ENCODE measurements around the gene ARMC6. TPM values are rescaled to one million over a fixed set of nuclear protein-coding genes. Genes with fewer than 3 reads are reported as not detected.

The ARMC6 gene
- total RNA-seq (2014; rRNA removed; shearing (Covaris generic)) = 30.6 and 33.5 TPM in 2 replicates
- 46.4 and 49.6 TPM in 2 replicates for polyA plus RNA-seq (2015; cell fraction: cytosol; rRNA removed)
- polyA plus RNA-seq (2015; cell fraction: nucleus; rRNA removed) = 35.4 and 44.6 TPM in 2 replicates

DNA sequence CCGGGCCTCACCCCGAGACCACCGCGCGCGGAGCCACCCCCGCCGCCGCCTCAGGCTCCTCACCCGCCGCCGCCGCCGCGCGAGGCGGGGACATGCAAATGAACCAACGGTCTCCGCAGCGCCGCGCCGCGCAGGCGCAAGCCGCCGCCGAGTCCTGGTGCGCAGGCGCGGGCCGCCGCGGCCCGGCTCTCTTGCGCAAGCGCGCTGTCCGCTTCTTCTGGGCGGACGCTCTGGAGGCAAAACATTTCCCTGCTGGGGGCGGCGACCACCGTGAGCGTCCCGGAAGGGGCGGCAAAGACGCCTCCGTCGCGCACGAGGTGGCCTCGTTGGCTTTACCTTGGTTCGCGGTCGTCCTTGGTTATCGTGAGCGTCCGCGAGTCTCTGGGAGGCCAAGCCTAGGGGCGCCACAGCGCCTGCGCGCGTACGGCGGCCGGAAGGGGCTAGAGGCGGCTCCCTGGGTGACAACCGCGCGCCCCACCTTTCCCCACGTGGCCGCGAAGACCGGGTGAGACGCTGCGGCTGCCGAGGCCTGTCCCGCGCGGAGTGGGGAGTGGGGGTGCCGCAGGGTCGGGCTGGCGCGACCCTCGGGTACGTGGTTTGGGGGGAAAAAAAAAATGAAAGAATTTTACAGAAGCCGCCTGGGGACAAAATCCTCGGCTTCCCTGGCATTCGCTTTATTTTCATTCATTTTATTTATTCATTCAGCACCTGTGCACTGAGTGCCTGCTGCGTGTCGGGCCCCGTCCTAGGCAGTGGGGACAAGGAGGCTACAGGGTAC is at the start of gene ARMC6, which contains the start of gene SUGP2:
TSS of gene ARMC6 (plus strand) at position 178 of the 778 bp plus-strand sequence. CDS start 607 bp downstream, outside the sequence.
TSS of gene SUGP2 (minus strand) at position 92 of the 778 bp plus-strand sequence. CDS start 2,446 bp downstream, outside the sequence.
- in situ Hi-C loops (cut with HindIII; ENCODE audit: low pct_unique_long_range_greater_than_20kb, low sequenced_read_pairs) = no loop called here
- peak; percentile 74 for DNase-seq (ENCODE audit: low read depth, low spot score)

DNA sequence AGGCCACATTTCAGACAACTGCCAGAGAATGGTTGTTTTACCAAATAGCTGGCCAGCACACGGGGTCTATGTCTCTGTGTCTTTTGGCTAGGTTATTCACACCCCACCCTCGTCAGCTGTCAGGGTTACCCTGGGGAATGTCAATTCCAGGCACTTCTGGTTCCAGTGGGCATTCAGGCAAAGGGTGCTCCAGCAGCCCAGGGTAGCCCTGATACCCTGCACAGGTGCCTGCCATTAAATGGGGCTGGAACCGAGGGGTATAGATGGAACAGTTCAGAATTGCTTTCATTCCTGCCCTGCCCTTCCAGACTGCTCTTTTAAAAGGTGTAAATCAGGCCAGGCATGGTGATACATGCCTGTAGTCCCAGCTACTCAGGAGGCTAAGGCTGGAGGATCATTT is 49.2 kb upstream of the ARMC6 start:
- in situ Hi-C loops (cut with HindIII; ENCODE audit: low pct_unique_long_range_greater_than_20kb, low sequenced_read_pairs) = no loop called here
- DNase-seq (ENCODE audit: low read depth, low spot score) = no peak

DNA sequence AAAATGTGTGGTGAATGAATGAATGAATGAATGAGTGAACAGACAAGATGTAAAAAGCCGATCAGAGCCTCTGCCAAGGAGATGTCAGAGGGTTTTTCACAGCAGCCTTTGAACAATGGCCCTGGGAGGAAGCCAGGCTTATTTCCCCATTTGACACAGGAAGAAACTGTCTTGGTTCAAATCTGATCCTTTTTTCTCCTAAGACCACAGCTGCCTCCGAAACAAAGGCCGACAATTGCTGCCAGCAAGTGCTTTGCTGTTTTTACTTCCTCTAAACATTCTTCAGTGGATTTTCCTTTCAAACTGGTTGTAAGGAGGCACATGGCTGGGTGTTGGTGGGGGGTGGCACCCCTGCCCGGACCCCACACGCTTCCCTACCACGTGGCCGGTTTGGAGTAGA is 48.1 kb upstream of the ARMC6 start:
- DNase-seq (ENCODE audit: low read depth, low spot score) = no peak
- in situ Hi-C loops (cut with HindIII; ENCODE audit: low pct_unique_long_range_greater_than_20kb, low sequenced_read_pairs) = no loop called here

DNA sequence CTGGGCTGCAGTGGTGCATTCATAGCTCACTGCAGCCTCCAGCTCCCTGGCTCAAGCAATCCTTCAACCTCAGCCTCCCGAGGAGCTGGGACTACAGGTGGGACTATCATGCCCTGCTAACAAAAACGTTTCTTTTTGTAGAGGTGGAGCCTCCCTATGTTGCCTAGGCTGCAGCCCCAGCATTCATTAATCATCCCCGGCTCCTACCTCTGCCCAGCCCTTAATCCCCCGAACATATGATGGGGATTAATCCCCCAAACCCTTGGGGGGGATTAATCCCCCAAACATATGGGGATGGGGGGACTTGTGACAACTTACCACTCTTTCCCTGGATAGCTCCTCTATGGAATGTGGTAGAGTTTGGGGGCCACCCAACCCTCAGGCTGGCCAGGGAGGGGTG is 45.9 kb upstream of the ARMC6 start:
- in situ Hi-C loops (cut with HindIII; ENCODE audit: low pct_unique_long_range_greater_than_20kb, low sequenced_read_pairs) = no loop called here
- DNase-seq (ENCODE audit: low read depth, low spot score) = no peak

DNA sequence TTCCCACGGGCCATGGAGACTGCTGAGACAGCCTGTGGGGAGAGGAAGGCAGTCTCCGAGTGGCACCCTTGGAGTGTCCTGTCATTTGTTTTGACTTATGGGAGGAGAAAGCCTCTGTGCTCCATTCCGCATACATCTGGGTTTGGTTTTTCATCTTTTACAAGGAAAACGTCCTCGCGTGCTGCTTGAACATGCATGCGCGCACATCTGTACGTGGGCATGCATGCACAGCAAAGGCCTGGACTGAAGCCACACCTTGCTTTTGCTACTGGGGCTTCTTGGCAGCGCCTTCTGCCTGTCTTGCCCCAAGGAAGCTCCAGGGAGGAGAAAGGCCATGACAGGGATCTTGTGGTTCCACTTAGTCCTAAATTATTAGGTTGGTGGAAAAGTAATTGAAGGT is 44.1 kb upstream of the ARMC6 start:
- in situ Hi-C loops (cut with HindIII; ENCODE audit: low pct_unique_long_range_greater_than_20kb, low sequenced_read_pairs) = no loop called here

DNA sequence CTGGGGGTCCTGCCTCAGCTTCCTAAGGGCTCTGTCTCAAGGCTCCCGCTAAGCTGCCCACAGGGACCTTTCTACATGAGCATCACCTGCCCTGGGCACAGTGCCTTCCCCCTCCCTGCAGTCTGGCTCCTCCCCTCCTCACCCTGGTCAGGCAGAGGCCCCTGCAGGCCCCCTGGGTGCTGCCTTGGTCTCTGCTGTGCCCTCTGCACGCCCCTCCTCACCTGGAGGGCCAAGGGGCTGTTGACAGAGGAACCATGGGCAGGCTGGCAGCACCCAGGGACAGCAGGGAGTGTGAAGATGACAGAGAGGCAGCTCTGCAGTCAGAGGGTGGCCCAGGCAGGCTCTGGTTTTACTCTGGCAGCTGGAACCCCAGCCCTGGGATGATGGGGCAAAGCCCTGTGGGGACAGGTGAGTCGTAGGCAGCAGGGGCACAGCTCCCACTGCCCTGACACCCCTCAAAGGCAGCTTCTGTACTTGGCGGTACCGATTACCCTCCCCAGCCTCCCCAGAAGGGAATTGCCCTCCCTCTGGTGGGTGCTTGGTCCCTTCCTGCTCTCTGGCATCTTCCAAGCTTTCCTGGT is 43.2 kb upstream of the ARMC6 start:
- in situ Hi-C loops (cut with HindIII; ENCODE audit: low pct_unique_long_range_greater_than_20kb, low sequenced_read_pairs) = no loop called here
- no peak for DNase-seq (ENCODE audit: low read depth, low spot score)

More for the DNA sequence above, 44.1 kb upstream of the ARMC6 start:
- DNase-seq (ENCODE audit: low read depth, low spot score) = no peak

DNA sequence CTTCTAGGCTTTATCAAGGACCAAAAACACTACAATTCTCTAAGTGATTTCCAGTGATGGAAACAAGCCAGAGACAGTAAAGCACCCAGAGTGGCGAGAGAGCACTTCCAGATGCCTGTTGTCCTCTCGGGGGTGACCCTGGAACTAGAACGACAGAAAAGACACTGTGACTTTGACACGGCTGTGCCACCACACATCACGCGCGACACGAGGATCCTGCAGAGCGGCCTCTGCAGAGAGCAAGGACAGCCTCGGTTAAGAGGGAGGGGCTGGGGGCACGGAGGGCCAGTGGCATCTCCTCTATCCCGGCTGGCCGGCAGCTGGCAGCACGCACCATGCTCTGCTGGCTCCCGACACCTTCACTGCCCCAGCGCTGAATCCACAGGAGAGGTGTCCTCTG is 42.4 kb upstream of the ARMC6 start:
- no peak for DNase-seq (ENCODE audit: low read depth, low spot score)
- in situ Hi-C loops (cut with HindIII; ENCODE audit: low pct_unique_long_range_greater_than_20kb, low sequenced_read_pairs) = no loop called here

DNA sequence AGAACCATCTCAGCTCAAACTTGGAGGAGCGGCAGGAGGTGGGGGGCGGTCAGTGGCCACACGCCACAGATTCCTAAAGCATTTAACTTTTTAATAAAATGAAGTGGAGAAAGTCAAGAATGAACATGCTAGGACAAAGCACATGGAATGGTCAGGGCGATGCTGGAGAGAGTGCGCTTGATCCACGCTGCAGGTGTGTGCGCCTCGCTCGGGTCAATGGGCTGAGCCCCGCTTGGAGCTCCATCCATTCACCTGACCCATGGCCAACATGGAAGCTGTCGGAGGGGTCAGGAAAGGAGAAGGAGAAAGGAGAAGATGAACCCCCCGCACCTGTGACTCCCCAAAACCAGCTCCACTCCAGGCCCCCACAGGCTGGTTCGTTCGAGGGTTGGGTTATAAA is 41.9 kb upstream of the ARMC6 start:
- in situ Hi-C loops (cut with HindIII; ENCODE audit: low pct_unique_long_range_greater_than_20kb, low sequenced_read_pairs) = no loop called here

DNA sequence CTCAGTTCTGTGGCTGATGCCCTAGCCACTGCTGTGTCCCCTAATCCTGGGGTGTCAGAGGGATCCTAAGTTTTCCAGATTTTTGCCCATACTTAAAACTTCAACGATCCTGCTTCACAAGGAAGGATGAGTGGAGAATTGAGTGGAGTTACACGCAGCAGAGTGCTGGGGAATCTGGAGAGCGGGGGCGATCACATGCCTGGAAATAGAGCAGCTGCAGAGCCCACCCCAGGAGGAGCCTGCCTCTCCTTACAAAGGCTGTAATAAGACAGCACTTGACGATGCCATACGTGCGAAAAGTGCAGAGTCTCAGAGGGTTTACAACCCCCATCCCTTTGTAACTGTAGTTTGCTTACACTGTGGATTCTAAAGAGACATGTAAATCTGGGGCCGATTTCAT is 40.7 kb upstream of the ARMC6 start:
- in situ Hi-C loops (cut with HindIII; ENCODE audit: low pct_unique_long_range_greater_than_20kb, low sequenced_read_pairs) = no loop called here
- DNase-seq (ENCODE audit: low read depth, low spot score) = no peak

More for the DNA sequence above, 41.9 kb upstream of the ARMC6 start:
- no peak for DNase-seq (ENCODE audit: low read depth, low spot score)

DNA sequence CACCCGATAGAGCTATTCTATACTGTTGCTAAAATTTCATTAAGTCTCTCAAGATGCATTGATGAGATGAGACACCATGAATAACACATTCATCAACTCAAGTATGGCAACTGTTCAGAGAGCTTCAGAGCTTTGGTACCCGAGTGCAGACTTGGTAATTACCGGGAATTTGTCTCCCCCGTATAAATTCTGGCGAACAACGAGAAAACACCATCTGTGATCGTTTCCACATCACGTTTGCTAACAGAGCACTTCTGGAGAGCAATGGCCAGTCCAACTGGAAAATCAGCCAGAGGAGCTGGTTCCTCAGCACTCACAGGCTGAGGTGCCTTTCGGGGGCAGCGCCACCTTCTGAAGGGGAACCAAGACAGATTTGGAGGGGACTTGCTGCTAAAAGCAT is 40.3 kb upstream of the ARMC6 start:
- in situ Hi-C loops (cut with HindIII; ENCODE audit: low pct_unique_long_range_greater_than_20kb, low sequenced_read_pairs) = no loop called here
- no peak for DNase-seq (ENCODE audit: low read depth, low spot score)

DNA sequence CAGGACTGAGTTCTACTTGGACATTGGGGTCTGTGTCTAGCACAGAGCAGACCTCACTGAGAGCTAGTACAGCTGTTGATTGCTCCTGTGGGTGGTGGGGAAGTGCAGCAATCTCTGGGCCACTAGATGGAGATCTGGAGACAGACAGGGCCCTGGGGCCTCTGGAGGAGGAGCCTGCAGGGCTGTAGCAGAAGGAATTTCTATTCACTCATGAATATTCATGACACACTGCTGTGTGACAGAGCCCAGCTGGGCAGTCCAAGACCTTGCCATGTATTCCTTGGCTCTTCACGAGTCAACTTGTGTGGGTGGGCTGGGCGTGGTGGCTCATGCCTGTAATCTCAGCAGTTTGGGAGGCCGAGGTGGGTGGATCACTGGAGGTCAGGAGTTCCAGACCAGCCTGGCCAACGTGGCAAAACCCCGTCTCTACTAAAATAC is 37.6 kb upstream of the ARMC6 start:
- peak; percentile 81 for DNase-seq (ENCODE audit: low read depth, low spot score)
- in situ Hi-C loops (cut with HindIII; ENCODE audit: low pct_unique_long_range_greater_than_20kb, low sequenced_read_pairs) = no loop called here

DNA sequence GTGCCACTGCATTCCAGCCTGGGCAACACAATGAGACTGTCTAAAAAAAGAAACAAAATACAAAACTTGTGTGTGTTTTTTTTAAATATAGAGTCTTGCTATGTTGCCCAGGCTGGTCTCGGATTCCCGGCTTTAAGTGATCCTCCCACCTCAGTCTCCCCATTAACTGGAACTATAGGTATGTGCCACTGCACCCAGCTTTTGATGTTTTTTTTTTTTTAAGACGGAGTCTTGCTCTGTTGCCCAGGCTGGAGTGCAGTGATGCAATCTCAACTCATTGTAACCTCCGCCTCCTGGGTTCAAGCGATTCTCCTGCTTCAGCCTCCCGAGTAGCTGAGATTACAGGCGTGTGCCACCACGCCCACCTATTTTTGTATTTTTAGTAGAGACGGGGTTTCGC is 37.1 kb upstream of the ARMC6 start:
- DNase-seq (ENCODE audit: low read depth, low spot score) = no peak
- in situ Hi-C loops (cut with HindIII; ENCODE audit: low pct_unique_long_range_greater_than_20kb, low sequenced_read_pairs) = no loop called here

DNA sequence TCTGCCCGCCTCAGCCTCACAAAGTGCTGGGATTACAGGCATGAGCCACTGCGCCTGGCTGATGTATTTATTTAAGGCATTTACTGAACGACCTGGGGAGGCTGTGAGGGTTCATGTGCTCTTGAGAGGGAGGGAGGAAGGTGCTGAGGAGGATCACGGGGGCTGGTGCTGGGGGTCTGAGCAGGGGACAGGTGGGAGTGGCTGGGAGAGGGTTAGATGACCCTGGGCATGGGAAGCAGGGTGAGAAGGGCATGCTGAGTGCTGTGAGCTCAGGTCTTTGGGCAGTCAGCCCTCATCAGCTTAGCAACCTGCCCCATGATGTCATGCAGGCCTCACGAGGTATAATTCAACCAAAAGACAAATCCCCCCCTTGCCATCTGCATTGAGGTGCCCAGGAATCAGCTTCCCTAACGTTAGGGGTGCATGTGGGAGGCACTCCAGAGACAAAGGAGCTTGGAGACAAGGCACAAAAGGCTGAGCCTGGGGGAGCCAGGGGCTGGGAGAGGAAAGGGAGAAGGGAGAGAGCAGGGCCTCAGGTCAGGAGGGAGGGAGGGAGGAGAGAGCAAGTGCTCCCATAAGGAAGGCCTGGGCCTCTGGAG is 36.5 kb upstream of the ARMC6 start:
- no peak for DNase-seq (ENCODE audit: low read depth, low spot score)
- in situ Hi-C loops (cut with HindIII; ENCODE audit: low pct_unique_long_range_greater_than_20kb, low sequenced_read_pairs) = no loop called here

DNA sequence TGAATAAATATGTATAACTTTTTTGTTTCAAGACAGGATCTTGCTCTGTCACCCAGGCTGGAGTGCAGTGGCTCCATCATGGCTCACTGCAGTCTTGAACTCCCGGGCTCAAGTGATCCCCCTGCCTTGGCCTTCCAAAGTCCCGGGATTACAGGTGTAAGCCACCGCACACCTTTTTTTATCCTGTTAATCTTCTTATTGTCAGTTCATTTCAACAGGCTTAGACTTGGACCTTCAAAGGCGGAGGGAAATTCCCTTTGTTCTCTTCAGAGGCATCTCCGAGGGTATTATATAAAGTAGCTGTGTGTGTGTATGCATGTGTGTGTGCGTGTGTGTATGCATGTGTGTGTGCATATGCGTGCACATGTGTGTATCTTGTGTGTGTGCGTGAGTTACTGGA is 35.1 kb upstream of the ARMC6 start:
- in situ Hi-C loops (cut with HindIII; ENCODE audit: low pct_unique_long_range_greater_than_20kb, low sequenced_read_pairs) = no loop called here
- no peak for DNase-seq (ENCODE audit: low read depth, low spot score)

DNA sequence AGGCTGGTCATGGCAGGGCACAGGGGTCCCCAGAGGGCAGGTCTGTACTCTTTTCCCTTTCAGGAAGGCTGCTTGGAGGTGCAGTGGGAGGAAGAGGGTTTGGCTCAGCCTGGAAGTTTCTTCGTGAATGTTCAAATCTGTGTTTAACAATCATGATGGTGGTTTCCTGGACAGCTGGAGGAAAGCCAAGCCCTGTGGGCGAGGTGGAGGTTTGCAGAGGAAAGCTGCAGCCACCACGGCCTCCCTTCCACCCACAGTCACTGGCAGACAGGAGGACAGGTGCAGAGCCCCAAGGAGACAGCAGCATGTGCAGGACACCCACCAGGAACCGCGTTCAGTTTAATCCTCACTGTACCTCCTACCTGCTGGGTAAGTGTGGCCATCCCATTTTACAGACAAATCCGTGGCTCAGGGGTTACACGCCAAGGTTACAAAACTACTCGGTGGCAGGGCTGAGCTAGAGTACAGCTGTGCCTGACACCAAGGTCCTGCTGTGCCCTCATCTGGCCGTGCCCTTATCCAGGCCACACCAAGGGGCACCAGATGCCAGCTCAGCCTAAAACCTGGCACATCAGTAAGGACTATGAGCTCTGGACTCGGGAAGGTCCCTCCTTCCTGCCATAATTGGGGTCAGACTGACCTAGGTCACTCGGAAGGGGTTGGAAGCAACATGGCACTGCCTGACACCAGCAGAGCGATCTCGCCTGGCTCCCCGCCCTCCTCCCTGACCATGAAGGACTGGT is 34.2 kb upstream of the ARMC6 start:
- in situ Hi-C loops (cut with HindIII; ENCODE audit: low pct_unique_long_range_greater_than_20kb, low sequenced_read_pairs) = no loop called here
- DNase-seq (ENCODE audit: low read depth, low spot score) = no peak

DNA sequence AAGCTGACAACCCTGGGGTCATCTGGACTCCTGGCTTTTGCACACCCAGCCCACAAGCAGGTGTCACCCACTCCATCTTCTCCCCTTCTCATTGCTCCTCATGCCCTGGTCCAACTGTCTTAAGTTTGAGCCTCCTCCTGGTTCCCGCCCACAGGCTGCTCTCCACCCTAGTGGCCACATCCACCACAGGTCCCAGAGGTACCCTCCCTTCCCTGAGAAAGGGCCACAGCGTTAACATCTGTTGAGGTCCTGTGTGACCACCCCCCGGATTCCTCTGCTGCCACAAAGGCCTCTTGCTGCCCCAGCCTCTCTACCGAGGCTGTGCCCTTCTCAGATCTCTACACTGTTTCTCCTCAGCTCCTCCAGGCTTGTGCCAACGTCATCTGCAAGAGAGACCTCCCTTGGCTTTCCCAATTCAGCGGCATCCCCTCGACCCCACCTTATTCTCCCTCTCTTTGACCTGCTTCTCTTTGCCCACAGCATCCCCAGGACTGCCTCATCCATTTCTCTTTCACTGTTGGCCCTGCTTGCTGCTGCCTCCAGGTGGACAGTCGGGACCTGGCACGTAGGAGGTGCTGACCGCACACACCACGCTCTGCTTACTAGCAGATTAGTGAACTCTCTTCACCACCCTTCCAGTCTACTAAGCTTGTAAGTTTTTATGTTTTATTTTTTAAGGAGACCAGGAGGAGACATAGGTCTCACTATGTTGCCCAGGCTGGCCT is 33.3 kb upstream of the ARMC6 start:
- in situ Hi-C loops (cut with HindIII; ENCODE audit: low pct_unique_long_range_greater_than_20kb, low sequenced_read_pairs) = no loop called here
- DNase-seq (ENCODE audit: low read depth, low spot score) = peak; percentile 6

DNA sequence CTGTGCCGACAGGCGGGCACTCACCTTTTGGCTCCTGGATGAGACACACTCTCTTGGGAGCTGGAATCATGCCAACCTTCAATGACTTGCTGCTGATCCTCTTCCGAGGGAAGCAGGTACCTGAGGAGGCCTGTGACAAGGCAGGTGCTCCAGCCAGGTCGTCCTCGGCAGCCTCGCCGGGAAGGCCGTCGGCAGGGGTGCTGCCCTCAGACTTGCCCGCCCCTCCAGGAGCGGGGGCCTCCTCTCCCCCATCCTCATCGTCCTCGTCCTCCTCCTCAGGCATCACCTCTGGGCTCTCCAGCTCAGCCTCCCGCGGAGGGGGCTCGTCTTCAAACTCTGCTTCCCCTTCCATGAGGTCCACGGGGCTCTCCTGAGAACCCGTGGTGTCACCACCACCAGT is 29.3 kb upstream of the ARMC6 start:
- in situ Hi-C loops (cut with HindIII; ENCODE audit: low pct_unique_long_range_greater_than_20kb, low sequenced_read_pairs) = no loop called here

More for the DNA sequence above, 29.3 kb upstream of the ARMC6 start:
- DNase-seq (ENCODE audit: low read depth, low spot score) = no peak
